22Rv1 (cell line): ENCODE data around the gene P2RX1.

Experiments used
- ZFX ChIP-seq: fragments of 450-650 bp; IDR thresholded peaks from 2 replicates; pipeline ENCODE4 v1.6.1; 2017; ENCODE audit warnings: antibody characterized with exemption, borderline replicate concordance
- TF ChIP-seq, protein P1 (sequence below): fragments of 450-650 bp; IDR thresholded peaks from 2 replicates; pipeline ENCODE4 v1.5.1; 2017; ENCODE audit warnings: mild to moderate bottlenecking

DNA sequence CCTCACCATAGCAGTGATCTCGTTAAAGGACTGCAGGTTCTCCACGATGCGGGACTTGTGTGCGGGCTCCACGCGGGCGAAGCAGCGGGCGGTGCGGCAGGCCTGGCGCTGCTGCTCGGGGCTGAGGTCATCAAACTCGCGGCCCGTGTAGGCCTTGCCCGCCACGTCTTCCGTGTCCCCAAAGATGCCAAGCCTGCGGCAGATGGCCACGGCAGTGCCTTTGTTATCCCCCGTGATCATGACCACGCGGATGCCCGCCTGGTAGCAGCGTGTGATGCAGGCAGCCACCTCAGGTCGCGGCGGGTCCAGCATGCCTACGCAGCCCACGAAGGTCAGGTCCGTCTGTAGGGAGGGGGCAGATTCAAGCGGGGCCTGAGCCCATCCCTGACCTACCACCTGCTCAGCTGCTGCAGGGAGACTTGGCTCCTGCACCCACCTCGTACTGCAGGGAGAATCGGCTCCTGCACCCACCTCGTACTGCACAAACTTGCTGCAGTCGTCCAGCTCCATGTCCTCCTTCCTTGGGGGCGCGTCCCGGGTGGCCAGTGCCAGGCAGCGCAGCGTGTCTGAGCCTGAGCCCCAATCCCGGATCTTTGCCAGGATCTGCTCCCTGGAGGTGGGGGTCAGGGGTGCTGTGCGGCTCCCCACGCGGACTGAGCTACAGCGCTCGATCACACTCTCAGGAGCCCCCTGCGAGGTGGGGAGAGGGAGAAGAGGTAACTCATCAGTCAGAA is 24.9 kb upstream of the P2RX1 start:
- TF ChIP-seq, protein P1, sequence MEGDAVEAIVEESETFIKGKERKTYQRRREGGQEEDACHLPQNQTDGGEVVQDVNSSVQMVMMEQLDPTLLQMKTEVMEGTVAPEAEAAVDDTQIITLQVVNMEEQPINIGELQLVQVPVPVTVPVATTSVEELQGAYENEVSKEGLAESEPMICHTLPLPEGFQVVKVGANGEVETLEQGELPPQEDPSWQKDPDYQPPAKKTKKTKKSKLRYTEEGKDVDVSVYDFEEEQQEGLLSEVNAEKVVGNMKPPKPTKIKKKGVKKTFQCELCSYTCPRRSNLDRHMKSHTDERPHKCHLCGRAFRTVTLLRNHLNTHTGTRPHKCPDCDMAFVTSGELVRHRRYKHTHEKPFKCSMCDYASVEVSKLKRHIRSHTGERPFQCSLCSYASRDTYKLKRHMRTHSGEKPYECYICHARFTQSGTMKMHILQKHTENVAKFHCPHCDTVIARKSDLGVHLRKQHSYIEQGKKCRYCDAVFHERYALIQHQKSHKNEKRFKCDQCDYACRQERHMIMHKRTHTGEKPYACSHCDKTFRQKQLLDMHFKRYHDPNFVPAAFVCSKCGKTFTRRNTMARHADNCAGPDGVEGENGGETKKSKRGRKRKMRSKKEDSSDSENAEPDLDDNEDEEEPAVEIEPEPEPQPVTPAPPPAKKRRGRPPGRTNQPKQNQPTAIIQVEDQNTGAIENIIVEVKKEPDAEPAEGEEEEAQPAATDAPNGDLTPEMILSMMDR = no peak
- no peak for TF ChIP-seq ZFX
